Stimulated activated CD4-positive, alpha-beta T cell treated with anti-CD3 and anti-CD28 coated beads, Interleukin-1b, Interleukin-23, amount 100 ng/mL, for 4 hours (primary cell): ENCODE data around the gene NUDC.

Source experiments
- DNase-seq, 2 donors: peaks; one replicate each; pipeline ENCODE4 v3.0.0-alpha.2; 2020; ENCODE audit warnings: low read depth in 2 of 2

The NUDC gene

DNA sequence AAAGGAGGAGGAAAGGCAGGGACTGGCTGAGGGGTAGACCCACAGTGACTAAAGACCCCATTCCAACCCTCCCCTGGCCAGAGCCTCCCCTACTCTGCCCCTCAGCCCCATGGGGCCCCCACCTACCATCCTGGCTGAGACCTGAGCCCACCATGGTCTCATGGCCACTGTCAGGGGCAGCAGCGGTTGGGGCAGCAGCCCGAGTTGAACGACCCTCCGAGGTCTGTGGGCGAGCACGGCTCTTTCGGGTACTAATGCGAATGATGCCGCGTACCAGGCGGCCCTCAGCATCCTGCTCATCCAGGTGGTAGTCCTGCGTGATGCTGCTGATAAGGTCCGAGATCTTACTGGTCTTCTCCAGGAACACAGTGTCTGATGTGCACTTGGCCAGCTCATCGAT lies 29.7 kb downstream of the NUDC start:
- DNase-seq, result no peak

GRCh38 chr1:26951821-26952497 lies 30.4 kb downstream of the NUDC start:
- no peak for DNase-seq

DNA sequence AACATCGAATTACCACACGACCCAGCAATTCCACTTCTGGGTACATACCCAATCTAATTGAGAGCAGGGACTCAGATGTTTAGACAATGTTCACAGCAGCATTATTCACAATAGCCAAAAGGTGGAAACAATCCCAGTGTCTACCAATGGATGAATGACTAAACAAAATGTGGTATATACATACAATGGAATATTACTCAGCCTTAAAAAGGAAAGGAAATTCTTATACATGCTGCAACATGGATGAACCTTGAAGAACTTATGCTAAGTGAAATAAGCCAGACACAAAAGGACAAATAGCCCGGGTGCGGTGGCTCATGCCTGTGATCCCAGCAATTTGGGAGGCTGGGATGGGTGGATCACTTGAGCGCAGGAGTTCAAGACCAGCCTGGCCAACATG lies 31.8 kb downstream of the NUDC start:
- no peak for DNase-seq

DNA sequence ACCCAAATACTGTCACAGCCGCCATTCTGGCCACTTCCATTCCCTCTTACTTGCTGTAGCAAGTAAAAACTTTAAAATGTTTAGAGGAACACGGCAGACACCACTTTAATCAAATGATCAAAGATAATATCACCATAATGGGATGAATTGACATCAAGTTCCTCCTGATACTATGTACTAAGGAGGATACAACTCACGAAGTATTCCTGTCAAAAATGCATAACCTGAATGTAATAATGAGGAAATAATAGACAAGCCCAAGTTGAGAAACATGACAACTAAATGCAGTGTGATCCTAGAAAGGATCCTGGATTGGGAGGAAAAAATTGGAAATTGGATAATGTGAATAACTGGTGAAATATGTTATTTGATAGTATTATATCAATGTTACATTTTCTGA lies 34.8 kb downstream of the NUDC start:
- no peak for DNase-seq

DNA sequence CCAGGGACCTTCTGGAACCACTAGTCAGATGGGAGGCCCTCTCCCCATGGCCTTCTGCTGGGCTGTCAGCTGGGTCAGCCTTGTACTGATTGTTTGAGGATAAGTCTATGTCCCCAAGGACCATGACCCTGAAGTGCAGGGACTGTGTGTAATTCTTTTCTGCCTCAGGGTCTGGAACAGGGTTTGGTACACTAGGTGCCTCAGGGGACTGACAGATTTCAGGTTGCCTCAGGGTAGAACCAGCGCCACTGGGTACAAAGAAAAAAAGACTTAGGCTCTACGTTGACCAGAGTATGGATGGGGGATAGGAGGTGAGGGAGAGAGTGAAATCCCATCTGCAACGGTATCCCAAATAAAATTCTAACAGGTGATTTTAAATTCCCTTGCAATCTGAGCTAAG lies 35.8 kb downstream of the NUDC start:
- no peak for DNase-seq

GRCh38 chr1:26959270-26959669 lies 37.7 kb downstream of the NUDC start:
- no peak for DNase-seq

- DNase-seq, result peak; percentile 22 to 28
These were observed 38.4 kb downstream of the NUDC start, which contains the start of gene KDF1 for GRCh38 chr1:26959722-26960624. KDF1 (minus strand) TSS chr1:26960468; CDS start chr1:26952380, 8,088 bp downstream.

GRCh38 chr1:26960625-26960966 lies 39.1 kb downstream of the NUDC start:
- DNase-seq, result no peak

GRCh38 chr1:26961826-26962225 lies 40.3 kb downstream of the NUDC start:
- DNase-seq, result no peak

DNA sequence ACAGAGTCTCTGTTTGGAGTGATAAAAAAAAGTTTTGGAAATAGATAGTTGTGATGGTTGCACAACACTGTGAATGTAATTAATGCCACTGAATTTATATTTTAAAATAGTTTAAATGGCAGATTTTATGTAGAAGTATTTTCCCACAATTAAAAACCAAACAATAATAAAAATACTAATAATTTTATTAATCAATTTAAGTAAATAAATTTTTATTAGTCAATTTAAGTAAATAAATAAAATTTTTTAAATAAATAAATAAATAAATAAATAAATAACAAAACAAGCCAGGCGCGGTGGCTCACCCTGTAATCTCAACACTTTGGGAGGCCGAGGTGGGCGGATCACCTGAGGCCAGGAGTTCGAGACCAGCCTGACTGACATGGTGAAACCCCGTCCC lies 43.7 kb downstream of the NUDC start:
- DNase-seq, result no peak

DNA sequence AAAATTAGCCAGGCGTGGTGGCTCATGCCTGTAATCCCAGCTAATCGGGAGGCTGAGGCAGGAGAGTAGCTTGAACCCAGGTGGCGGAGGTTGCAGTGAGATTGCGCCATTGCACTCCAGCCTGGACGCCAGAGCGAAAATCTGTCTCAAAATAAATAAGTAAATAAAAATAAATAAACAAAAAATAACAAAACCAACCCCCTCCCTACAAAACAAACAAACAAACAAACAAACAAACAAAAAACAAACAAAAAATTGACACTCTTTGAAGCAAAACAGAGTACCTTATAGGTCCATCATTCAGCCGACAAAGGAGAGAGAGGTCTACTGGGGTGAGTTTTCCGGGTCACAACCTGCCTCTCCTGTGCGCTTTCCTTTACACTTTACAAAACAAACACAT lies 44.1 kb downstream of the NUDC start:
- DNase-seq, result no peak

GRCh38 chr1:26970810-26971209 lies 49.3 kb downstream of the NUDC start:
- no peak for DNase-seq

DNA sequence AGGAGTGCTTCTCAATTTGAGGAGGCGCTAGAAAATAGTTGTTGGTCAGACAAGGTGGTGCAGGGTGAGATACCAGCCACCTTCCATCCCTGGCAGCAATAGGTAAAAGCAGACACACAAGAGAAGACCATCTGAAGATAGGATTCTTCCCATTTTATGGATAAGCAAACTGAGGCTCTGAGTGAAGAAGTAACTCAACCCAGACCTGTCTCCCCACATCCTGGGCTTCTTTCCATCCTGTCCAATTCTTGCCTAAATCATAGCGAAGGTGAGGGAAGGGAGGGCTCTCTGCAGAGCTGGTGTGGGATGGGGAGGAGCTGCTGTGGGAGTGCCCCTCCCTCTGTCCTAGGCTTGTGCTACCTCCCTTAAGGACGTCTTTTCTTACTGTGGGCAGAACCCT lies 50.0 kb downstream of the NUDC start:
- DNase-seq, result no peak

DNA sequence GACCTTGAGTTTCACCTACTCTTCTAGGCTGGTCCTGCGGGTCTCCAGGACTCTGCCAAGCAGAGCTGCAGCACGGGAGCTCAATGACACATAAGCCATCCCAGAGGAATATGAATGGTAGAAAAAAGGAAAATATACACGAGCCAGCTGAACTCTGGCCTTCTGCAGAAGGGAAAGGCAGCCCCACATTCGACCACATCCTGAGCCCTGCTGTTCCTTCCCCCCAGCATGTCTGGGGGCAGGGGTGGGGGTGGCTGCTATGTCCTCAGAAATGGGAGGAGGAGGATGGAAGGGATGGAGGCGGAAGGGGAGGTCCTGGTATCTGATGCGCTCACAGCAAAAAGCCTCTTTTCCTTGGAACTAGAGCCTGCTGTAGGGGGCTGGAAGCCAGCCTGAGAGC lies 50.8 kb downstream of the NUDC start:
- DNase-seq, result no peak

- no peak for DNase-seq
These were observed 51.3 kb downstream of the NUDC start for GRCh38 chr1:26972821-26973220.

GRCh38 chr1:26976621-26977510 lies 55.3 kb downstream of the NUDC start:
- DNase-seq, result no peak

- no peak for DNase-seq
These were observed 57.4 kb downstream of the NUDC start for GRCh38 chr1:26978901-26979300.

DNA sequence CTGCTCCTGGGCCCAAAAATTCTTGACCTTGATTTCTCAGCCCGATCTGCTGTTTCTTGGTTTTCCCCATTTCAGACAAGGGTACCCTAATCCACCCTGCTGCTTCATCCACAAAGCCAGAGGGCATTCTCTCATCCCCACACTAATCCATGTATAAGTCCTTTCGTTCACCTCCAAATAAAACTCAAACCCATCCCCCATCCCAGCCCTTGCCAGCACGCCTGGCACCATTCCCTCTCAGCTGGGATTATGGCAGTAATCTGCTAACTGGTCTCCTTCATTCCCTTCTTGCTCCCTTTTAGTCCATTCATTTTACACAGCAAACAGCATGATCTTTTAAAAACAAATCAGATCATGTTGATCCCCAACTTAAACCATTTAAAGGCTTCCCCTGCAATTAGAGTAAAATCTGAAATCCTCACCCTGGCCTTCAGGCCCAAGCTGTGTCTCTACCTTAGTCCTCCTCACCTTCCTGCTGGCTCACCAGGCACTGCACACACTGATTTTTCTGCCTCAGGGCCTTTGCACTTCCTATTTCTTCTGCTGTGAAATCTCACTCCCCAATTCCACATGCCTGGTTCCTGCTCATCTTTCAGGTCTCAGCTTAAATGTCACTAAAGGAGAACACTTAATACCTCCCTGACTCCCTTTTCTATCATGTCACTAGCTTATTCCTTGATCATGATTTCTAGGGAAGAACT lies 59.8 kb downstream of the NUDC start:
- no peak for DNase-seq

GRCh38 chr1:26983863-26984262 lies 62.3 kb downstream of the NUDC start:
- DNase-seq, result no peak

GRCh38 chr1:26984291-26984690 lies 62.7 kb downstream of the NUDC start:
- DNase-seq, result no peak

- DNase-seq, result no peak
These were observed 65.1 kb downstream of the NUDC start for GRCh38 chr1:26986658-26987057.
